Peyer's patch (tissue), 4 donors: ENCODE data around the gene DNAH3.

Source experiments
- CTCF ChIP-seq, 6 experiments: fragments of 450-650 bp in 4 of 6; fragments of 200-600 bp in 2 of 6; sonication (generic) in 1 of 6; IDR thresholded peaks; one replicate each; pipeline ENCODE4 v1.5.1; 2017 to 2019; ENCODE audit warnings: antibody characterized with exemption in 6 of 6, mild to moderate bottlenecking in 3 of 6, moderate library complexity in 1 of 6
- POLR2A ChIP-seq, 2 donors: fragments of 450-650 bp; IDR thresholded peaks; one replicate each; pipeline ENCODE4 v1.5.1; 2017; ENCODE audit warnings: antibody characterized with exemption in 2 of 2, mild to moderate bottlenecking in 2 of 2, moderate library complexity in 2 of 2

GRCh38 chr16:20960899-20961298 lies 189.7 kb downstream of the DNAH3 start:
- no peak for TF ChIP-seq POLR2A (IDR thresholded peaks at IDR 0.05)
- no peak for TF ChIP-seq CTCF (IDR thresholded peaks at IDR 0.05)
